ENCODE data around the gene BLTP2.

DNA sequence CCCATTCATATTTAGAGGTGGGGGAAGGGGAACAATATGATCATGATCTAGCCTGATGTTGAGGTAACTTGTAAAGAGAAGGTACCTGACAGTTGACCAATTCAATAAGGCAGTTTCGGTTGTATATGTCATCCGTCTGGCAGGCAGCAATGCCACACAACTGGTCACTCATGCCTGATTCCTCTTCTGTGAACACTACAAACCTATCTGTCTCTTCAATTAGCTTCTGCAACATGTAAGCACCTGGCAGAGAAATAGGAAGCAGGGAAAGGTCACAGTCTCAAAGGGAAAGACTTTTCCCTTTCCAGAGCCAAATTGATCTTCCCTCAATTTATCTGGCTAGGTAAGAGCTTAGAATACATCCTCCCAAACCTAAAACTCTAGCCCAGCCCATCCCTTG, 20.8 kb downstream of the BLTP2 start:
- TF ChIP-seq, protein P1, sequence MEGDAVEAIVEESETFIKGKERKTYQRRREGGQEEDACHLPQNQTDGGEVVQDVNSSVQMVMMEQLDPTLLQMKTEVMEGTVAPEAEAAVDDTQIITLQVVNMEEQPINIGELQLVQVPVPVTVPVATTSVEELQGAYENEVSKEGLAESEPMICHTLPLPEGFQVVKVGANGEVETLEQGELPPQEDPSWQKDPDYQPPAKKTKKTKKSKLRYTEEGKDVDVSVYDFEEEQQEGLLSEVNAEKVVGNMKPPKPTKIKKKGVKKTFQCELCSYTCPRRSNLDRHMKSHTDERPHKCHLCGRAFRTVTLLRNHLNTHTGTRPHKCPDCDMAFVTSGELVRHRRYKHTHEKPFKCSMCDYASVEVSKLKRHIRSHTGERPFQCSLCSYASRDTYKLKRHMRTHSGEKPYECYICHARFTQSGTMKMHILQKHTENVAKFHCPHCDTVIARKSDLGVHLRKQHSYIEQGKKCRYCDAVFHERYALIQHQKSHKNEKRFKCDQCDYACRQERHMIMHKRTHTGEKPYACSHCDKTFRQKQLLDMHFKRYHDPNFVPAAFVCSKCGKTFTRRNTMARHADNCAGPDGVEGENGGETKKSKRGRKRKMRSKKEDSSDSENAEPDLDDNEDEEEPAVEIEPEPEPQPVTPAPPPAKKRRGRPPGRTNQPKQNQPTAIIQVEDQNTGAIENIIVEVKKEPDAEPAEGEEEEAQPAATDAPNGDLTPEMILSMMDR (IDR thresholded peaks at IDR 0.05; ENCODE audit: low read length), result no peak
- TF ChIP-seq EZH2 (IDR thresholded peaks at IDR 0.05; ENCODE audit: borderline replicate concordance, low read length), result no peak
